Renal pelvis (tissue), 3 donors: Measurements from ENCODE around the gene C2CD4A. TPM values are rescaled to one million over a fixed set of nuclear protein-coding genes. Genes with fewer than 3 reads are reported as not detected.

Experiments
- polyA plus RNA-seq, 3 donors: library from polyadenylated mRNA; unstranded; fragments of 120-200 nt; gene quantifications; one replicate each; pipeline ENCODE4 v1.2.1, GENCODE V29; 2013; ENCODE audit not compliant: insufficient read length in 3 of 3

The C2CD4A gene
- polyA plus RNA-seq, 3 donors, result 0.28 to 0.40 (median 0.30) TPM

Other genes starting within 250 kb of the C2CD4A start
- 10 to 100 TPM; 31.8 to 60.6 (median 47.3) TPM for gene VPS13C, start 6.5 kb upstream of the C2CD4A start, polyA plus RNA-seq
- gene C2CD4B, start 98.3 kb downstream of the C2CD4A start, polyA plus RNA-seq, result under 1 TPM; 0.47 to 0.94 (median 0.88) TPM